ACC112 (cell line): ENCODE results near the gene RAB1A.

Experiments used
- H2AFZ ChIP-seq: fragments of 200-600 bp; sonication (generic); one replicate; pipeline ENCODE4 v1.6.0; 2017; ENCODE audit warnings: antibody characterized with exemption, low read length; ENCODE audit not compliant: unreplicated experiment
- H3K27ac ChIP-seq: fragments of 200-600 bp; sonication (generic); 2 replicates; pipeline ENCODE4 v1.5.1; 2014; ENCODE audit warnings: low read depth, mild to moderate bottlenecking, antibody characterized with exemption, low read length, moderate library complexity
- H3K27me3 ChIP-seq: fragments of 200-600 bp; sonication (generic); 2 replicates; pipeline ENCODE4 v1.6.1; 2014; ENCODE audit warnings: mild to moderate bottlenecking, antibody characterized with exemption, low read length, moderate library complexity, mixed read lengths; ENCODE audit not compliant: insufficient read depth
- H3K36me3 ChIP-seq: fragments of 200-600 bp; sonication (generic); 2 replicates; pipeline ENCODE4 v1.6.1; 2016; ENCODE audit warnings: mild to moderate bottlenecking, antibody characterized with exemption, low read length, moderate library complexity, mixed read lengths; ENCODE audit not compliant: insufficient read depth
- H3K4me1 ChIP-seq: fragments of 200-600 bp; sonication (generic); one replicate; pipeline ENCODE4 v1.6.1; 2016; ENCODE audit warnings: low read length, mixed read lengths; ENCODE audit not compliant: insufficient read depth, unreplicated experiment, control insufficient read depth
- H3K4me3 ChIP-seq: fragments of 200-600 bp; sonication (generic); 2 replicates; pipeline ENCODE4 v1.5.1; 2014; ENCODE audit warnings: mild to moderate bottlenecking, low read depth, low read length
- H3K79me2 ChIP-seq: fragments of 200-600 bp; sonication (generic); one replicate; pipeline ENCODE4 v1.6.0; 2016; ENCODE audit warnings: low read length; ENCODE audit not compliant: control insufficient read depth, unreplicated experiment, insufficient read depth

Gene RAB1A

DNA sequence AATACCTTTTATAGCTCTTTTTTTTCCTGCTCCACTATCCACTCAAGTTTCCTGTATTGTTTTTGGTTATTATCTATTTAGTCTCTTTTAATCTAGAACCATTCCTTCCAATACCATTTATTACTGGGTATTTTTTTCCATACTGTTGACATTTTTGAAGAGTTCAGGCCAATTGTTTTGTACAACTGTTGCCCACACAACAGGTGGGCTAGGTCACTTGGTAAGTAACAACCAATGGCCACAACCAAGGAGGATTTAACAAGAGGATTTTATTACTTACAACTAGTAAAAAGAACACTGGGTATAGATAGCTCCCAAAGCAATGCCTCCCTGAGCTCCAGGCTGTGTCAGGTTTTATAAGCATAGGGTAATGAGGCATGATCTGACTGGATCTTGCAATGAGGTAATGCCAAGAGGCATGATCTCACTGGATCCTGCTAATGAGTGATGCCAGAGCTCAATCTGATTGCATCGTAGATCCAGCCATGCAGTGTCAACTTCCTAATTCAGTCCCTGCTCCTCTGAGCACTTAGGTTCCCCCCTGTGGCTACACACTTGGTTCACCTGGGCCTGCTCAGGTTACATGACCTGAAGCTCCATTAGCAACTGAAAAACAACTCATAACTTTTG is 80.8 kb downstream of the RAB1A start:
- Histone ChIP-seq H3K79me2 (no peaks in the 10 kb centered on the region), H3K27ac (no peak overlapping the region), H3K4me3 (no peak overlapping the region), H2AFZ (no peak overlapping the region), H3K4me1 (peaks cover 3% of the 10 kb centered on the region), H3K27me3 (0 out of 2 replicates have a peak, but pooled peaks cover 8% of the 10 kb centered on the region), H3K36me3 (no peaks in the 10 kb centered on the region)

DNA sequence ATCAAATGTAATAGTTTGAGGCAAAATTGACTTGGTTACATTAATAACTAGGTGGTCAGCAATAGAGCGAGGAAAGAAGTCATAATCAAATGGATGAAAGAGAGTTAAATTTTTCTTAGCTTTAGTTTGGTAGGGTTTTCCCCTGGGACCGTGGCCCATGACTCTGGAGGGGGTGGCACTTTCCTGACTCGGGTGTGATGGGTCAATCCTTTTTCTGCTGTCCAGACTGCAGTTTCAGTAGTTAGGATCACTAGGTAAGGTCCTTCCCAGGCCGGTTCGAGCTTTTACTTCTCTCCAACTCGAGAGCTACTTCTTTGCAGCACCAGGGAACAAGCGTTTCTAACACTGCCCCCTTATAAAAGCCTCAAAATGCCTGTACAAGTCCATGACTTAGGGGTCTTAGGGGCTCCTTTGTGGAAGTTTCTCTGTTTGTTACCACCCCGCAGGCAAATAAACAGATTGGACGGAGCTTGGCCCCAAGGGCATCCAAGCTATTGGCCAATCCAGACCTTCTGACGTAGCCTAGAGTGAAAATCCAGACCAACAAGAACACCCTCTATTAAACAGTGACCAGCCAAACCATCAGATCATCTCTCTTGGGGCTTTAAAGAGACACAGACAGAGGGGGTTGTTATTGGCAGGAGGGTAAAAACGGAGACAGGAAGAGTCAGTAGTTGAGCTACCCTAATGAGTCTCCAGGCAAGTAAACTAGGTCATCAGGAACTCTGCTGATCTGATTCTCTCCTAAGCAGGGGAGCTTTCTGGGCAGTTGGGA is 83.1 kb downstream of the RAB1A start:
- H3K36me3 ChIP-seq = no peaks in the 10 kb centered on the region
- H3K4me3 ChIP-seq = no peak overlapping the region
- no peaks in the 10 kb centered on the region for H3K79me2 ChIP-seq

DNA sequence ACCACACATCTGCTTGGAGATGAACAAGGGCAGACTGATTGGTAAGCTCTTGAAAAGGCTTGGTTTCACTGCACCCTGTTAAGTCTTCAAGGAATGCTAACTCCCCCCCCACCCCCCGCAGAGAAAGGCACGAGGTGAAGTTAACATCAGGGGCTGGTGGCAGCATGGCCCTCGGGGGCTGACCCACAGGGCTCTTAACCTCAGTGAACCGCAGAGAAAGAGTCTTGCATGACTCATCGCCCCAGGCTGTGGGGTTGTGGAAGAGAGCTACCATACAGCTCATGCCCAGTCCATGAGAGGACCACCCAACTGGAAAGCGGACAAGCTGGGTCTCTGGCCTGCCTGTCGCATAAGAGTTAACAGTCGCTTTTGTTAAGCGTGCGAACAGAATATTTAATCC is 84.3 kb downstream of the RAB1A start:
- Histone ChIP-seq H2AFZ (no peak overlapping the region), H3K4me3 (no peak overlapping the region), H3K27me3 (0 out of 2 replicates have a peak, but pooled peaks cover 8% of the 10 kb centered on the region), H3K27ac (no peak overlapping the region), H3K36me3 (no peaks in the 10 kb centered on the region), H3K79me2 (no peaks in the 10 kb centered on the region), H3K4me1 (peaks cover 3% of the 10 kb centered on the region)

More for the DNA sequence above, 83.1 kb downstream of the RAB1A start:
- H3K27ac ChIP-seq = no peak overlapping the region
- no peak overlapping the region for H2AFZ ChIP-seq
- 0 out of 2 replicates have a peak, but pooled peaks cover 8% of the 10 kb centered on the region for H3K27me3 ChIP-seq
- peaks cover 3% of the 10 kb centered on the region for H3K4me1 ChIP-seq

DNA sequence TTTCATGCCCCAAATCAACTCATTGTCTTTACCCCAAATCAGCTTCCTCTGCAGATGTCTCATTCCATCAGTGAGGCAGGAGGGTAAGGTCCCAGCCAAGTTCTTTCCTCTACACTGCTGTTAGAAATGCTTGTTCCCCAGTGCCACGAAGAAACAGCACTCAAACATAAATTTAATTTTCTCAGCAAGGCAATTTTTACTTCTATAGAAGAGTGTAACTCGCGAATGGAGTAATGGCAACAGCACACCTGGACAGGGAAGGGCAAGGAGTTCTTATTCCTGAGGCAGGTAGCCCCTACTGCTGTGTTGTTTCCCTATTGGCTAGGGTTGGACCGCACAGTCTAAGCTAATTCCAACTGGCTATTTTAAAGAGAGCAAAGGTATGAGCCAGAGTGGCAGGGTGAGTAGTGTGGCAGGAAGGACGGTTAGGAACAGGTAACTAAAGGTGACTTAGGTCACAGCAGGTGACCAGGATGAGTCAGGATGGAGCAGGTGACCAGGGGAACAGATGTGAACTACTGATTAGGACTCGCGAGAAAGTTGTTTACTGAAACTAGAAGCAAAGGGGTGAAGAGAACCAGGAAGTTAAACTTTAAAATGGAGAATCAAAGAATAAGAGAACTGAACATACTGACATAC is 85.7 kb downstream of the RAB1A start:
- H2AFZ ChIP-seq = no peak overlapping the region
- H3K4me3 ChIP-seq = no peak overlapping the region
- H3K4me1 ChIP-seq = peaks cover 3% of the 10 kb centered on the region
- no peak overlapping the region for H3K27ac ChIP-seq
- 0 out of 2 replicates have a peak, but pooled peaks cover 8% of the 10 kb centered on the region for H3K27me3 ChIP-seq
- no peaks in the 10 kb centered on the region for H3K36me3 ChIP-seq
- no peaks in the 10 kb centered on the region for H3K79me2 ChIP-seq

DNA sequence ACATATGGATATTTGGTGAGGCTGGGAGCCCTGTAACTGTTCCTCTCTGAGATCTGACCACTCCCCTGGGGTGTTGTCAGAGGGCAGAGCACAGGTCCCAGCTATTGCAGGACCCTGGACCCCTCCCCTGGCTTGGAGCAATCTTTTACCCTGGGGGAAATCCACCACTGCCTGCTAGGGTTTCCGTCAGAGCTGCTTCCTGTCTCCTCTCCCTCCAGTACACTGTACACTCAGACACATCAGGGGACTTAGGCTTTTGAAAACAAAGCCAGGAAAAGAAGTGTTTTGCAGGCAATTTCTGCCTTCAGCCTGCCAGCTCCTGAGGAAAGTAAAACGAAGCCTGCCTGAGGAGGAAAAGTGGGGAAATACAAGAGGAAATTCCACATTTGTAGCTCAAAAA is 86.9 kb downstream of the RAB1A start:
- no peak overlapping the region for H3K4me3 ChIP-seq
- H3K36me3 ChIP-seq = no peaks in the 10 kb centered on the region
- H3K4me1 ChIP-seq = peaks cover 3% of the 10 kb centered on the region
- H3K79me2 ChIP-seq = no peaks in the 10 kb centered on the region
- H3K27me3 ChIP-seq = 0 out of 2 replicates have a peak, but pooled peaks cover 4% of the 10 kb centered on the region
- no peak overlapping the region for H2AFZ ChIP-seq
- no peak overlapping the region for H3K27ac ChIP-seq

DNA sequence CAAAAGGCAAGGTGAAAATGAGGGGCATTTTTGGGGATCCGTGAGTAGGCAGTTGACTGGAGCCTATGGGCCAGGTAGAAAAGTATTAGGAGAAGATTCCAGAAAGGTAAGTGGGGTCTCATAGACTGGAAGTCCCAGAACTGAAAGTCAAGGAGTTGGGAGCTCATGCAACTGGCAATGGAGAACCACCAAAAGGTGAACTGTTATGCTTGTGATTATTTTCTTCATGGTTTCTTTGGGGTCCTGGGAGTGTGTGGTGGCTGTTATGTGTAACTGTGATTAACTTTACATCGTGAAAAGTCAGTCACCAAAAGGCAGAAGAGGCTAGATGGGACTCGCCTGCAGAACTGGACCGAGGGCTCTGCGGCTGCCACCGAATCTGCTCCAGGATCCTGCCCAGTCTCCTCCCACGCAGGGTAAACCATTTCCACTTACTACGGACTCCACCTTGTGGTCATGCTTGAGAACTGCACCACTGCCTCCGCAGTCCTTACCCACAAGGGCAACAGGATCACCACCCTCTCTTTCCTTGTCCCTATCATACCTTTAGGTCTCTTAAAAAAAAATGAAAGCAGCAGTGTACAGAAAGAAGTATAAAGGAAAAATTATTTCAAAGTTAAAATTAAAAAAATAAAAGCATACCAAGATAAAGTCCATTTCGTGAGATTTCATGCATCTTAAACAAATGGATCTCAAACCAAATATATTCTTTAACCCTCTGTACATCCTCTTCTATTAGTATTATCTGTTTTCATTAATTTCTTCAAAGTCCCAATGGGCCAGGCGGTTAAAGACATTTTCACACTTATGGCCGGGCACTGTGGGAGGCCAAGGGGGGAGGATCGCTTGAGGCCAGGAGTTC is 89.3 kb downstream of the RAB1A start:
- H3K4me3 ChIP-seq = peak overlapping the region; percentile 60
- no peaks in the 10 kb centered on the region for H3K27me3 ChIP-seq
- H3K4me1 ChIP-seq = peaks cover 3% of the 10 kb centered on the region
- H3K27ac ChIP-seq = no peak overlapping the region
- H2AFZ ChIP-seq = peak overlapping the region; percentile 63
- no peaks in the 10 kb centered on the region for H3K79me2 ChIP-seq
- no peaks in the 10 kb centered on the region for H3K36me3 ChIP-seq

DNA sequence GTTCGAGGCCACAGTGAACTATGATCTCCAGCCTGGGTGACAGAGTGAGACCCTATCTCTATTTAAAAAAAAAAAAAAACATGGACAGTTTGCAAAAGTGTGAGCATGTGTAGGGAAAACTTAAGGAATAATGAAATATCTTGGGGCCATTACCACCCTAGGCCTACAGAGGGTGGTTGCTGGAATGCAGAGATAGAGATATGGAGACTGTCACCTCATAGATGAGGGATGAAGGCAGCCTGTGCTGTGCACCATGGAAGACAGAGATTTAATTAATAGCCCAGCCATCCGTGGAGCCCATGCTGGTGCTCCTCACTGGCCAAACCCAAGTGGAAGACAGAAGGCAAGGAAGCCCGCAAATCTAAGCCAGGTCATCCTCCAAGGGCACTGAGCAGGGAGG is 90.3 kb downstream of the RAB1A start:
- Histone ChIP-seq H3K27me3 (no peaks in the 10 kb centered on the region), H3K27ac (no peak overlapping the region), H3K79me2 (no peaks in the 10 kb centered on the region), H3K36me3 (no peaks in the 10 kb centered on the region), H3K4me1 (no peaks in the 10 kb centered on the region), H2AFZ (no peak overlapping the region), H3K4me3 (no peak overlapping the region)

DNA sequence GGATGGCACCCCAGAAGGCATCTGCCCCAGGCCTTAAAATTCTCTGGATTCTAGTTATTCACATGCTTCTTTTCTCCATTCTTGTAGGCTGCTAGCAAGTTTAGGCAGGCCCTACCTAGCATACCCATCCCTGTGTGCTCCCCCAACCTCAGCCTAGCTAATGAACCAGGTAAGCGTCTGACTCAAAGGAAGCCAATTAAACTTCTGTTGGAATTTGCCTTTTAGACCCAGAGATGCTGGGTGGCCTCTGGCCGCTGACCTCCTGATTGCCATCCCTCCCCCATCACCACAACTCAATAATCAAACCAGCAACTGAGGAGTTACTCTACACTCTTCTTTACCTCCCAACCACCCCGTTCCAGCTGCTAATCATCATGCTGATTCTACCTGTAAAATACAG is 92.7 kb downstream of the RAB1A start:
- no peak overlapping the region for H2AFZ ChIP-seq
- H3K36me3 ChIP-seq = no peaks in the 10 kb centered on the region
- H3K4me1 ChIP-seq = no peaks in the 10 kb centered on the region
- no peaks in the 10 kb centered on the region for H3K79me2 ChIP-seq
- H3K4me3 ChIP-seq = no peak overlapping the region
- no peaks in the 10 kb centered on the region for H3K27me3 ChIP-seq
- H3K27ac ChIP-seq = no peak overlapping the region
